HG03469 (cell line): Measurements from ENCODE around the gene DAB2IP.
"Not testable (repeated sequence)": the region's sequence is repeated elsewhere in the genome, so short reads cannot be mapped to it uniquely, and the experiment has no call there.

ENCODE experiments used
- ATAC-seq: cut with Tn5 transposase; IDR thresholded peaks from one replicate; pipeline ENCODE4 v1.9.1; 2021; ENCODE audit warnings: mild to moderate bottlenecking, moderate library complexity, moderate number of reproducible peaks; ENCODE audit not compliant: unreplicated experiment

DAB2IP gene

GRCh38 chr9:121651295-121652020 lies at the start of gene DAB2IP:
TSS of gene DAB2IP (plus strand) at chr9:121651634. CDS start at chr9:121651776, 142 bp downstream.
- no peak for ATAC-seq

- ATAC-seq = no peak
Observed at GRCh38 chr9:121603028-121603427, 48.4 kb upstream of the DAB2IP start.

GRCh38 chr9:121604242-121604641 lies 47.2 kb upstream of the DAB2IP start:
- no peak for ATAC-seq

- ATAC-seq = no peak
Observed at GRCh38 chr9:121604654-121605053, 46.8 kb upstream of the DAB2IP start.

- ATAC-seq = no peak
Observed at GRCh38 chr9:121607434-121608167, 43.8 kb upstream of the DAB2IP start.

- no peak for ATAC-seq
Observed at GRCh38 chr9:121608168-121608853, 43.1 kb upstream of the DAB2IP start.

- ATAC-seq = no peak
Observed at GRCh38 chr9:121609822-121610637, 41.4 kb upstream of the DAB2IP start.

- ATAC-seq = no peak
Observed at GRCh38 chr9:121610638-121610953, 40.8 kb upstream of the DAB2IP start.

- no peak for ATAC-seq
Observed at GRCh38 chr9:121612511-121612998, 38.9 kb upstream of the DAB2IP start.

- ATAC-seq = no peak
Observed at GRCh38 chr9:121613009-121613752, 38.3 kb upstream of the DAB2IP start.

- ATAC-seq = no peak
Observed at GRCh38 chr9:121616123-121616755, 35.2 kb upstream of the DAB2IP start.

GRCh38 chr9:121618504-121618903 lies 32.9 kb upstream of the DAB2IP start:
- ATAC-seq = no peak

- not testable (repeated sequence) for ATAC-seq
Observed at GRCh38 chr9:121618910-121619309, 32.5 kb upstream of the DAB2IP start.

- no peak for ATAC-seq
Observed at GRCh38 chr9:121619545-121620324, 31.7 kb upstream of the DAB2IP start.

- ATAC-seq = no peak
Observed at GRCh38 chr9:121620325-121620673, 31.1 kb upstream of the DAB2IP start.

GRCh38 chr9:121620777-121621449 lies 30.5 kb upstream of the DAB2IP start:
- ATAC-seq = no peak

- ATAC-seq = no peak
Observed at GRCh38 chr9:121622387-121623203, 28.8 kb upstream of the DAB2IP start.

GRCh38 chr9:121623430-121623829 lies 28.0 kb upstream of the DAB2IP start:
- ATAC-seq = not testable (repeated sequence)
